ENCODE results near the gene B4GALT1.

The B4GALT1 gene

GRCh38 chr9:33109850-33110595 is 57.1 kb downstream of the B4GALT1 start:
- H3K4me3 ChIP-seq (ENCODE audit: control insufficient read depth, low read depth, low read length), result no peak overlapping the region
- TF ChIP-seq CTCF (conservative IDR thresholded peaks at IDR 0.05; ENCODE audit: control insufficient read depth, insufficient read depth, low read depth, low read length), result no peak
- no peak for DNase-seq (ENCODE audit: low read depth)

- no peak overlapping the region for H3K4me3 ChIP-seq (ENCODE audit: control insufficient read depth, low read depth, low read length)
- no peak for DNase-seq (ENCODE audit: low read depth)
- TF ChIP-seq CTCF (conservative IDR thresholded peaks at IDR 0.05; ENCODE audit: control insufficient read depth, insufficient read depth, low read depth, low read length), result no peak
Observed at GRCh38 chr9:33109097-33109496, 58.0 kb downstream of the B4GALT1 start.

GRCh38 chr9:33108472-33108871 is 58.7 kb downstream of the B4GALT1 start:
- no peak for TF ChIP-seq CTCF (conservative IDR thresholded peaks at IDR 0.05; ENCODE audit: control insufficient read depth, insufficient read depth, low read depth, low read length)
- no peak overlapping the region for H3K4me3 ChIP-seq (ENCODE audit: control insufficient read depth, low read depth, low read length)
- no peak for DNase-seq (ENCODE audit: low read depth)

GRCh38 chr9:33107762-33108161 is 59.4 kb downstream of the B4GALT1 start:
- no peak for DNase-seq (ENCODE audit: low read depth)
- H3K4me3 ChIP-seq (ENCODE audit: control insufficient read depth, low read depth, low read length), result no peak overlapping the region
- no peak for TF ChIP-seq CTCF (conservative IDR thresholded peaks at IDR 0.05; ENCODE audit: control insufficient read depth, insufficient read depth, low read depth, low read length)

GRCh38 chr9:33106827-33107621 is 60.1 kb downstream of the B4GALT1 start:
- TF ChIP-seq CTCF (conservative IDR thresholded peaks at IDR 0.05; ENCODE audit: control insufficient read depth, insufficient read depth, low read depth, low read length), result no peak
- DNase-seq (ENCODE audit: low read depth), result peak; percentile 83
- no peak overlapping the region for H3K4me3 ChIP-seq (ENCODE audit: control insufficient read depth, low read depth, low read length)

GRCh38 chr9:33106372-33106771 is 60.8 kb downstream of the B4GALT1 start:
- no peak for TF ChIP-seq CTCF (conservative IDR thresholded peaks at IDR 0.05; ENCODE audit: control insufficient read depth, insufficient read depth, low read depth, low read length)
- DNase-seq (ENCODE audit: low read depth), result no peak
- no peak overlapping the region for H3K4me3 ChIP-seq (ENCODE audit: control insufficient read depth, low read depth, low read length)
